Right renal cortex interstitium (tissue), 3 donors: ENCODE data around the gene ADARB2. TPM values are rescaled to one million over a fixed set of nuclear protein-coding genes. Genes with fewer than 3 reads are reported as not detected.

Source experiments
- DNase-seq, 3 donors: peaks; one replicate each; pipeline ENCODE4 v3.0.0-alpha.2; 2013; ENCODE audit warnings: low read depth in 3 of 3, low spot score in 2 of 3
- polyA plus RNA-seq, 3 donors: library from polyadenylated mRNA; unstranded; fragments of 120-200 nt; gene quantifications; one replicate each; pipeline ENCODE4 v1.2.1, GENCODE V29; 2013; ENCODE audit not compliant: insufficient read length in 3 of 3

Gene ADARB2
- polyA plus RNA-seq, 3 donors = 0.87 to 1.4 (median 1.4) TPM

GRCh38 chr10:1155791-1156615 lies 581.3 kb downstream of the ADARB2 start:
- no peak for DNase-seq

- peak in 1 of 3 donors; percentile 21 for DNase-seq
Measured at GRCh38 chr10:1154531-1155295, 582.6 kb downstream of the ADARB2 start.

DNA sequence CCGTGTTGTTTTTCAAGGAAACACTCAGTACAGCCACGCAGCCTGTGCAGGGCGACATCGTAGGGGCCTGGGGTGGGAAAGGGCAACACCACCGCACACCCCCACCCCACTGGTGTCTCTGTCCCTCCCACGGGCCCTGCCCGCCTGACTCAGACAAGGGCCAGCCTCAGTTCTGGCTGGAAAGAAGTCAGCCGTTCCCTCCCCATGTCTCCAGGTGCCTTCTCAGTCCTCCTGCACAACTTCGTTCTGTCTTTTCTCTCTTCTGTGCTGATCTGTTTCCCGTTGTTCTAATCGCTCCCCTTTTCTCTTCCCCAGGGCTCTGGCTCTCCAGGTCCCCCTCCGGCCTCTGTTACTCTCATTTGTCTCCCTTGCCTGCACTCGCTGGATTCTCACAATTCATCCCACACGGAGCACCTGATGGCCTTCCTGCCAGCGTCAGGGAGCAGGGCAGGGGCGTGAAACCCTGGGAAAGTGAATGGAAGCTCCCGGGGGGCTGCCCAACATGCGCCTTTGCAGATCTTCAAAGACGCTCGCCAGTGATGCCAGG lies 583.4 kb downstream of the ADARB2 start:
- no peak for DNase-seq

DNA sequence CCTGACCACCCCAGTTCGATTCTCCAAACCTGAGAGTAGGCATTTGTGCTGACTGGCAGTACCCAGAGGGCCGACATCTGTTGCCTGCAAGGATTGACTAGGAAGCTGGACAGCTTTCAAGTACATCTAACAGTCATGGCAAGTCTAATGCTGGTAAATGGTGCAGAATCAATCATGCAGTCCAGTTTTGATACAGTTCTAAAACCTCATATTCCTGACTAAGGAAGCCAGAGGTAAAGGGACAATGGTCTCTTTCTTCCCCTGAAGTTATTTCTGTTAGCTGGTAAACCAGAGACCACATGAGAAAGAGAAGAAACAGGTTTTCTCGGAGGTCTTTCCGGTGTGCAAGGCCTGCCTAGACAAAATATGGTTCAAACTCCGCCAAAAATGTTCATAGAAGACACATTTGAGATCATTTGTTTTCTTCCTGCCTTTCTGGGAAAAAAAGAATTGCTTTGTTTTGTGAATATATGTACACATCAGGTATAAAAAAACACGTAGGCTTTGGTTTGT lies 584.0 kb downstream of the ADARB2 start:
- no peak for DNase-seq

GRCh38 chr10:1152386-1153250 lies 584.7 kb downstream of the ADARB2 start:
- no peak for DNase-seq

DNA sequence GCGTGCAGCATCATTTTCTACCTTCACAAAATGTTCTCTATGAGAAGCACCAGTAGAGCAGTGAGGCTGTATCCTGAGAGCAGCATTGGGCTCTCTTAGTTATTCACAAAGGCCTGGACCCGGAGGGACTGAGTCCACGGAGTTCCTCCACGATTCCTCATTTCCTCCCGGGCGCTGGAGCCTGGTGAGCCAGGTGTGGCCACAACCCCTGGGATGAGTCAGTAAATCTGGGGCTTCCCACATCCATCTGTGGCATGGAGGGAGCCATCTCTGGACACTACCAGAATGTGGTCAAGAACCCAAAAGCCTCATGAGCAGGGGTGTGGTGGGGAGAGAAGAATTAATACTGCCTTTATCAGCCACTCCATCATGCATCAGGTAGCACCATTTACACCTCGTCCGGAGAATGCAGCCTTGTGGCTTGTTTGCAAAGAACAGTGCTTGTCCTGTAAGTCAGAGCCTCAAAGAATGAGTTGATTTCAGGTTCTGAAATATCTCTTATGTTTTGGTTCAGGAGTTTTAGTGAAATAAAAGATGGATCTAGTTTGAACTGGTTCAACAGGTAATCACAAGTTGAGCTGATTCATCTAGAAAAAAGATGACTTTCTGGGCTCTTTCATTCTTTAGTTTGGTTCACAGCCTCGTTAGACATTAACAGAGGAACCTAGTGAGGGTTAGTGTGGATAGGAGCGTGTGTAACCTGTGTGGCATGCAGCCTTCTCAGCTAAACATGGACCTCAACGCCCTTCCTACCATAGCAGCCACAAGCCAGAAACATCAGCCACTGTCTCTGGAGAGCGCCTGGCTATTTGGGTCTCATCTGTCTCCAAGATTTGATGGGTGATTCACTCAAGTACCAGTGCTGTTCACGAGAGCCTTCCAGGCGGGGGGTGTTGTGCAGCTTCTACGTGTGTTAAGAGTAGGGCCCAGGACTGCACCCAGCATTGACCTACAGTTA lies 586.0 kb downstream of the ADARB2 start:
- no peak for DNase-seq

GRCh38 chr10:1150638-1150955 lies 586.7 kb downstream of the ADARB2 start:
- no peak for DNase-seq

DNA sequence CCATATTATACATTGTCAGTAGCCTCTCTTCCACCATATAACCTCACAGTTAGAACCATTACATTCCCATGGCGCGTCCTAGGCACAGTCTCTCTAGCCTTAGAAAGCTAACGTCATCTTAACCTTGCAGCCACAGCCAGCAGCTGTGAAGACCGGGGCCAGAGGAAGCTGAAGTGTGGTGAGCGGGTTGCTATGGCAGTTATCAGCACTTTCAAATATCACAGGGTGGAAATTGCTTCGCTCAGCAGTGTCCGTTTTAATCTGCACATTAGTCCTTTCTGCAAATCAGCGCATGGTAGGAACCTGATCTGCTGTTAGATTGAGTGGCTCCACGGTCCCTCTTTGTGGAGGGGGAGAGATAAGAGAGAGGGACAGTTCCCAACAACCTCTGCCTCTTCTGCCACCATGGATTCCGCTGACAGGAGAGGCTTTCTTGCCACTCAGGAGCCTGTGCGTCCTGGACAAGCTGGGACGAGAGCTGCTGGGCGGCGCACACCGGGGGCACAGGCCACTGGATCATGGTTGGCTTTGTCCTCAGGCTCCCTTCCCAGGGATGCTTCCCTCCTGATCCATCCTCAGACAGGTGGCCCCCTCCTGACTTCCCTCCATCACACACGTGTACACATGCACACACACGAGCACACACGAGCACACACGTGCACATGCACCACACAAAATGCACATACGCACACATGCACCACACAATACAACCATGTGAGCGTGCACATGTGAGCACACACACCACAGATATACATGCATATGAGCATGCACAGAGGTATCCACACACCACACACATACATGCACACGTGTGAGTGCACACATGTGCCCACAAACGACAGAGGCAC lies 587.3 kb downstream of the ADARB2 start:
- no peak for DNase-seq

DNA sequence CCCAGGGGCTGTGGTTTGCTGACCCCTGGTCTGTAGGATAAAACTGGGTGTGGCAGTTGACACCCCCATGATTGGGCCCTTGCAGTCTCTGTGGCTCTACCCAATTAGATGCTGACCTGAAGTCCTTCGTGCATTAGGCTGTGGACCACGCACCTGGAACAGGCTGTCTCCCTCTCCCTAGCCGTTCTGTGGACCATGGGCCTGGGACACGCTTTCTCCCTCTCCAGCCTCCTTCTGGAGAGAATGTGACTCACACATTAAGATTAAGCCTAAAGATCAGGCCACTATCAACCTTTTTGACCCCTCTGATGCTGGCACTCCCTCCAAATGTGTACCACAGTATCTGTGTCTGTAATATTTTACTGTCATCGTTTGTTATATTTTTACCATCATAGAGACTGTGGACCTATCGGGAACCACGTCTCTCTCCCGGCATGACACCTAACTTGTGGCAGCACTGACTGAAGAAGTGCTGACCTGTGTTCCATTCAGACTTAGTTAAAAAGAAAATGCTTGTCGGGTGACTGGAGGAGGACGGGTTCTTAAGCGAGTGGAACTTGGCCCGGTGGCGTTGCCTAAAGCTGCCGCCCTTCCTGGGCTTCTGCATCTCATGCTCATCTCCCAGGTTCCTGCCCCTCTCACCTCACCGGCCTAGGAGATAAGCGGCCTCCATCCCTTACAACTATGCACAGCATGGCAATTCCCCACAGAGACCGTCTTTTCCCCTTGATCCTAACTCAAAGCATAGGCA lies 588.3 kb downstream of the ADARB2 start:
- DNase-seq = no peak

DNA sequence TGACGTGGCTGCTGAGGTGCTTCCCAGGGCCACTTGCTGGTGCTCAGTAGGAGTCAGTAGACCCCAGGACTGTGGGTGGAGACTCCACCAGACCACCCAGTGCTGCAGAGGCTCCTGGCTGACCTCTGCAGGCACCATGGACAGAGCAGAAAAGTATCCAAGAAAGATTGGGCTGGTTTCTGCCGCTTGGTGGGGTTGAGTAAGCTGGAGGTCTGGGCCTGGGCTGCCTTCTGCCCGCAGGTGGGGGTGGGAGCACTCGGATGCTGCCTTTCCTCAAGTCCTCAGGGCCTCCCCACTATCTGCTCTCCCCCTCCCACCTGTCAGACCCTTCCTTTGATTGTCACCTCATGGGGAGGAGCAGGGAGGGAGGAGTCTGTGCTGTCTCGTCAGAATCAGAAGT lies 589.5 kb downstream of the ADARB2 start:
- no peak for DNase-seq

DNA sequence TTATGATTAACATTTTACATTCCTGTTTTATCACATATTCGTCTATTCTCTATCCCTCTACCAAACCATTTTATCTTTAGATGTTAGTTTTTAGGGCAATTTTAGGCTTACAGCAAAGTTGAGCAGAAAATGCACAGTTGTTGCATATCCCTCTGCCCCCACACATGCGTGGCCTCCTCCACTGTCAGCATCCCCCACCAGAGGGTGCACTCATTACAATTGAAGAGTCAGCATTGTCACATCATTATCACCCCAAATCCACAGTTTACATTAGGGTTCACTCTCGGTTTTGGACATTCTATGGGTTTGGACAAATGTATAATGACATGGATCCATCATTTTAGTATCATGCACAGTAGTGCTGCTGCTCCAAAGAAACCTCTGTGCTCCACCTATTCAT lies 594.7 kb downstream of the ADARB2 start:
- DNase-seq = no peak

- no peak for DNase-seq
Measured at GRCh38 chr10:1141701-1142100, 595.6 kb downstream of the ADARB2 start.

- DNase-seq = no peak
Measured at GRCh38 chr10:1141261-1141660, 596.1 kb downstream of the ADARB2 start.

DNA sequence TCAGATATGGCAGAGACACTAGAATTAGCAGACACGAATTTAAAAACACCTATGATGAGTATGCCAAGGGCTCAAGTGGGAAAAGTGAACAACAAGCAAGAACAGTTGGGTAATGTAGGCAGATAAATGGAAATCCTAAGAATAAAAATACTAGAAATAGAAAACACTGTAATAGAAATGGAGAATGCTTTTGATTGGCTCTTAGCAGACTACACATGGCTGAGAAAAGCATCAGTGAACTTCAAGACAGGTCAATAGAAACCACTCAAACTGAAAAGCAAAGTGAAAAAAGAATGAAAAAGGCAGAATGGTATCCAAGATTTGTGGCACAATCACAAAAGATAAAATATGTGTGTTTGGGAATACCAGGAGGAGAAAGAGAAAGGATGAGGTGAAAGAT lies 598.8 kb downstream of the ADARB2 start:
- DNase-seq = no peak

- no peak for DNase-seq
Measured at GRCh38 chr10:1137499-1138163, 599.7 kb downstream of the ADARB2 start.

- DNase-seq = no peak
Measured at GRCh38 chr10:1136268-1136667, 601.1 kb downstream of the ADARB2 start.

GRCh38 chr10:1134156-1134555 lies 603.2 kb downstream of the ADARB2 start:
- DNase-seq = no peak
